GM12892 (cell line): ENCODE measurements around the gene CD164L2. TPM values are rescaled to one million over a fixed set of nuclear protein-coding genes. Genes with fewer than 3 reads are reported as not detected.
"Not testable (repeated sequence)": the region's sequence is repeated elsewhere in the genome, so short reads cannot be mapped to it uniquely, and the experiment has no call there.

ENCODE experiments used
- DNase-seq: peaks from one replicate; pipeline ENCODE4 v3.0.0; 2011; ENCODE audit not compliant: insufficient read length
- FAIRE-seq: peaks from 2 replicates; lab custom pipeline; 2011; peaks lifted over from hg19 to GRCh38; lab: Jason Lieb, UNC
- POLR2A ChIP-seq: IDR thresholded peaks from 2 replicates; pipeline ENCODE4 v1.6.1; 2011; ENCODE audit warnings: low read depth, low read length, control low read depth
- POLR2AphosphoS5 ChIP-seq: IDR thresholded peaks from 2 replicates; pipeline ENCODE4 v1.6.1; 2011; ENCODE audit warnings: low read depth, low read length, control low read depth
- TAF1 ChIP-seq: IDR thresholded peaks from 2 replicates; pipeline ENCODE4 v1.6.1; 2011; ENCODE audit warnings: low read depth, mild to moderate bottlenecking, control low read depth, low read length, borderline replicate concordance
- polyA plus RNA-seq: library from polyadenylated mRNA; unstranded; fragments of >200 nt; gene quantifications from one replicate; pipeline ENCODE4 v1.2.1, GENCODE V29; 2012; ENCODE audit warnings: missing spikeins, inconsistent platforms; ENCODE audit not compliant: missing spikeins

CD164L2 gene
- 0.17 TPM for polyA plus RNA-seq

GRCh38 chr1:27383039-27383605 is at the start of gene CD164L2:
Gene CD164L2, minus strand, starts transcription at chr1:27383333. Its CDS starts 94 bp downstream, at chr1:27383239.
- FAIRE-seq (no peak), DNase-seq (no peak)

GRCh38 chr1:27432725-27433124 is 49.6 kb upstream of the CD164L2 start:
- FAIRE-seq, result not testable (repeated sequence)

More at GRCh38 chr1:27383039-27383605, at the start of gene CD164L2:
- TF ChIP-seq POLR2A (no peak), POLR2AphosphoS5 (no peak), TAF1 (no peak)

GRCh38 chr1:27431601-27431940 is 48.4 kb upstream of the CD164L2 start:
- no peak for TF ChIP-seq POLR2A
- TF ChIP-seq POLR2AphosphoS5, result no peak
- TF ChIP-seq TAF1, result no peak
- FAIRE-seq (no peak), DNase-seq (no peak)

More at GRCh38 chr1:27432725-27433124, 49.6 kb upstream of the CD164L2 start:
- DNase-seq, result not testable (repeated sequence)

- no peak for TF ChIP-seq TAF1
- TF ChIP-seq POLR2A, result no peak
- no peak for TF ChIP-seq POLR2AphosphoS5
- DNase-seq (no peak), FAIRE-seq (no peak)
These were observed 47.9 kb upstream of the CD164L2 start for GRCh38 chr1:27430903-27431600.

GRCh38 chr1:27429029-27429425 is 45.9 kb upstream of the CD164L2 start:
- FAIRE-seq (no peak), DNase-seq (no peak)
- TF ChIP-seq POLR2A, result no peak
- TF ChIP-seq TAF1, result no peak
- no peak for TF ChIP-seq POLR2AphosphoS5

- DNase-seq (no peak), FAIRE-seq (no peak)
- no peak for TF ChIP-seq POLR2AphosphoS5
- TF ChIP-seq TAF1, result no peak
- TF ChIP-seq POLR2A, result no peak
These were observed 45.3 kb upstream of the CD164L2 start for GRCh38 chr1:27428316-27429028.

GRCh38 chr1:27427816-27428315 is 44.7 kb upstream of the CD164L2 start:
- FAIRE-seq (no peak), DNase-seq (no peak)

GRCh38 chr1:27427329-27427728 is 44.2 kb upstream of the CD164L2 start:
- TF ChIP-seq TAF1, result no peak
- no peak for TF ChIP-seq POLR2AphosphoS5
- FAIRE-seq, result no peak
- no peak for DNase-seq

More at GRCh38 chr1:27427816-27428315, 44.7 kb upstream of the CD164L2 start:
- no peak for TF ChIP-seq POLR2A
- no peak for TF ChIP-seq TAF1
- no peak for TF ChIP-seq POLR2AphosphoS5

- DNase-seq (no peak), FAIRE-seq (no peak)
- TF ChIP-seq POLR2A, result no peak
- no peak for TF ChIP-seq TAF1
- TF ChIP-seq POLR2AphosphoS5, result no peak
These were observed 40.6 kb upstream of the CD164L2 start for GRCh38 chr1:27423709-27424108.

- FAIRE-seq, result peak; percentile 90
- peak; percentile 55 for DNase-seq
- TF ChIP-seq POLR2AphosphoS5, result no peak
- no peak for TF ChIP-seq TAF1
- TF ChIP-seq POLR2A, result 0 out of 2 replicates have a peak, but pooled peaks have one; percentile 16
These were observed 35.4 kb upstream of the CD164L2 start for GRCh38 chr1:27418326-27419185.

GRCh38 chr1:27417713-27418112 is 34.6 kb upstream of the CD164L2 start:
- DNase-seq, result no peak
- TF ChIP-seq POLR2A, result no peak
- no peak for TF ChIP-seq POLR2AphosphoS5
- TF ChIP-seq TAF1, result no peak
- no peak for FAIRE-seq
